Activated CD8-positive, alpha-beta T cell treated with anti-CD3 and anti-CD28 coated beads, Interleukin-2, amount 10 ng/mL, durations not matched to agents 7 days and 5 days (primary cell): ENCODE data around the gene BIN2. TPM values are rescaled to one million over a fixed set of nuclear protein-coding genes. Genes with fewer than 3 reads are reported as not detected.

ENCODE experiments used
- ATAC-seq: fragments of 150-1000 bp; cut with Tn5 transposase; one replicate; pipeline ENCODE4 v1.10.0; 2021; ENCODE audit warnings: moderate library complexity
- CTCF ChIA-PET: fragments of 350-600 bp; sonication (Branson Sonifier 250); formaldehyde crosslinking; loops from one replicate; lab custom pipeline; 2021; ENCODE audit warnings: antibody characterized with exemption; lab: Charles Lee
- POLR2A ChIA-PET: fragments of 350-600 bp; sonication (Branson Sonifier 250); formaldehyde crosslinking; loops from one replicate; lab custom pipeline; 2021; ENCODE audit warnings: antibody characterized with exemption; lab: Charles Lee
- DNase-seq: peaks from one replicate; pipeline ENCODE4 v3.0.0-alpha.2; 2020
- H3K27ac Mint-ChIP-seq: one replicate; pipeline ENCODE4 v1.8.0; 2021; ENCODE audit warnings: mild to moderate bottlenecking, mixed read lengths
- H3K27me3 Mint-ChIP-seq: one replicate; pipeline ENCODE4 v1.8.0; 2021; ENCODE audit warnings: low read depth, mixed read lengths
- H3K36me3 Mint-ChIP-seq: one replicate; pipeline ENCODE4 v1.8.0; 2021; ENCODE audit warnings: low read depth, mixed read lengths
- H3K4me1 Mint-ChIP-seq: one replicate; pipeline ENCODE4 v1.8.0; 2021; ENCODE audit warnings: low read depth, mixed read lengths
- H3K4me3 Mint-ChIP-seq: one replicate; pipeline ENCODE4 v1.8.0; 2021; ENCODE audit warnings: mild to moderate bottlenecking, mixed read lengths
- H3K9me3 Mint-ChIP-seq: one replicate; pipeline ENCODE4 v1.8.0; 2022; ENCODE audit warnings: mixed read lengths; ENCODE audit not compliant: insufficient read depth
- total RNA-seq, 2 experiments: library from RNA; stranded (reverse); gene quantifications; one replicate each; pipeline ENCODE4 v1.2.3, GENCODE V29; 2021

The BIN2 gene
- total RNA-seq: 100 to 1,000 TPM; 158 to 161 TPM

DNA sequence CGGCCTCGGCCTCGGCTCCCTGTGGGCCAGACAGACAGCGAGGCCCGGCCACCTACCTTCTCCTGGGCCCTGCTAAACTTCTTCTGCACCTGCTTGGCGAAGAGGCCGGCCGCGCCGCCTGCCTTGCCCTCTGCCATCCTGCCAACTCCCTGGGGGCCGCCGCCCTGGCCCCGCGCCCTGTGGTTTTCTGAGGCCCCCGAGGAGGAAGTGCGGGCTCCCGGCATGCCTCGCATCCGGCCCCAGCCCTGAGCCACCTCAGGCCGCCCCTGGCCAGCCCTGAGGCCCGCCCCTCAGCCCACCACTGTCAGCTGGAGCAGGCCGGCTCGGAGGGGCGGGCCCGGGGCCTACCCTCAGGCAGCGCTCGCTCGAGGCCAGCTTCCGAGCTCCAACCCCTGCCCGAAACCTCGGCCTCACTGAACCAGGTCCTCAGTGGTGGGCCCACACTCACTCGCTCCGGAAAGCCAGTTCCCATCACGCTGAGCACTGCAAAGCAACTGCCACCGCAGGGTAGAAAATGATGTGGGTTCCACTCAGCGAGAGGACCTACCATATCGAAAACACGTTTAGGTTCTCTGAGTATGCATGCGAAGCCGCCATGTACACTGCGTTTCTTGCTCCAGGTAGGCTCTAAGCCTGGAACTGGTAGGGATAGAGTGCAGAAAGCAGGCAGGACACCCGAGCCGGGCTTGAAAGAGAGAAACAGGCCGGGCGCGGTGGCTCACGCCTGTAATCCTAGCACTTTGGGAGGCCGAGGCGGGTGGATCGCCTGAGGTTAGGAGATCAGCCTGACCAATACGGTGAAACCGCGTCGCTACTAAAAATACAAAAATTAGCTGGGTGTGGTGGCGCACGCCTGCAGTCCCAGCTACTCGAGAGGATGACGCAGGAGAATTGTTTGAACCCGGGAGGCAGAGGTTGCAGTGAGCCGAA lies at the start of gene BIN2:
BIN2 (minus strand) TSS at position 209 of the 930 bp plus-strand sequence; CDS start at position 137, 72 bp downstream.
- ATAC-seq: peak; percentile 73
- peak; percentile 88 for DNase-seq
- peaks cover 39% of the 10 kb centered on the region for H3K36me3 Mint-ChIP-seq
- H3K4me1 Mint-ChIP-seq: peaks cover 82% of the 10 kb centered on the region
- peak within 1 kb of the TSS; percentile 99 for H3K4me3 Mint-ChIP-seq
- no peaks in the 10 kb centered on the region for H3K9me3 Mint-ChIP-seq
- H3K27ac Mint-ChIP-seq: peak within 1 kb of the TSS; percentile 100
- no peaks in the 10 kb centered on the region for H3K27me3 Mint-ChIP-seq
- ChIA-PET POLR2A (interaction anchor here (0.6 to 1.9 kb wide), 13 partner anchors 8 to 581 kb away, joined by 3 to 8 read pairs (median 3); partner anchors contain the start of genes DAZAP2 and GALNT6), CTCF (interaction anchor here (1.0 to 8.3 kb wide), 4 partner anchors 16 to 277 kb away, joined by 3 to 86 read pairs (median 17); partner anchors contain the start of gene POU6F1)

GRCh38 chr12:51373187-51373586 lies 49.2 kb upstream of the BIN2 start:
- POLR2A ChIA-PET: interaction anchor here (0.7 kb wide), 1 partner anchor 14 kb away, joined by 3 read pairs; no protein-coding TSS in a partner anchor
- H3K9me3 Mint-ChIP-seq: no peaks in the 10 kb centered on the region

GRCh38 chr12:51372021-51372420 lies 48.0 kb upstream of the BIN2 start:
- H3K4me3 Mint-ChIP-seq: no peak overlapping the region
- no peak overlapping the region for H3K27ac Mint-ChIP-seq
- POLR2A ChIA-PET: interaction anchor here (0.7 kb wide), 2 partner anchors 8 to 353 kb away, joined by 3 read pairs; no protein-coding TSS in a partner anchor
- ATAC-seq: no peak
- H3K36me3 Mint-ChIP-seq: peaks cover 78% of the 10 kb centered on the region
- no peaks in the 10 kb centered on the region for H3K27me3 Mint-ChIP-seq
- CTCF ChIA-PET: interaction anchor here (1.2 to 1.7 kb wide), 3 partner anchors 18 to 49 kb away, joined by 3 to 12 read pairs (median 8); no protein-coding TSS in a partner anchor
- no peaks in the 10 kb centered on the region for H3K9me3 Mint-ChIP-seq
- DNase-seq: no peak
- H3K4me1 Mint-ChIP-seq: peaks cover 67% of the 10 kb centered on the region

More at GRCh38 chr12:51373187-51373586, 49.2 kb upstream of the BIN2 start:
- Mint-ChIP-seq H3K36me3 (peaks cover 80% of the 10 kb centered on the region), H3K27me3 (no peaks in the 10 kb centered on the region), H3K27ac (peak overlapping the region; percentile 14), H3K4me3 (no peak overlapping the region), H3K4me1 (peaks cover 58% of the 10 kb centered on the region)
- no peak for DNase-seq
- CTCF ChIA-PET: interaction anchor here (0.8 to 2.0 kb wide), 4 partner anchors 10 to 120 kb away, joined by 3 to 8 read pairs (median 4); no protein-coding TSS in a partner anchor
- no peak for ATAC-seq

- H3K36me3 Mint-ChIP-seq: peaks cover 75% of the 10 kb centered on the region
These were observed 47.5 kb upstream of the BIN2 start for GRCh38 chr12:51371295-51371953.

GRCh38 chr12:51370667-51371066 lies 46.7 kb upstream of the BIN2 start:
- ChIA-PET CTCF (interaction anchor here (1.2 kb wide), 1 partner anchor 25 kb away, joined by 3 read pairs; no protein-coding TSS in a partner anchor), POLR2A (no interaction called here)
- H3K36me3 Mint-ChIP-seq: peaks cover 82% of the 10 kb centered on the region
- no peaks in the 10 kb centered on the region for H3K9me3 Mint-ChIP-seq
- DNase-seq (no peak), ATAC-seq (no peak)
- no peak overlapping the region for H3K27ac Mint-ChIP-seq
- H3K4me3 Mint-ChIP-seq: no peak overlapping the region
- peaks cover 67% of the 10 kb centered on the region for H3K4me1 Mint-ChIP-seq
- H3K27me3 Mint-ChIP-seq: no peaks in the 10 kb centered on the region

More at GRCh38 chr12:51371295-51371953, 47.5 kb upstream of the BIN2 start:
- CTCF ChIA-PET: interaction anchor here (1.2 to 1.7 kb wide), 3 partner anchors 18 to 50 kb away, joined by 3 to 12 read pairs (median 8); no protein-coding TSS in a partner anchor
- Mint-ChIP-seq H3K9me3 (no peaks in the 10 kb centered on the region), H3K4me1 (peaks cover 67% of the 10 kb centered on the region), H3K4me3 (no peak overlapping the region), H3K27ac (peak overlapping the region; percentile 43), H3K27me3 (no peaks in the 10 kb centered on the region)
- POLR2A ChIA-PET: interaction anchor here (0.7 kb wide), 1 partner anchor 9 kb away, joined by 3 read pairs; no protein-coding TSS in a partner anchor
- DNase-seq (no peak), ATAC-seq (no peak)

DNA sequence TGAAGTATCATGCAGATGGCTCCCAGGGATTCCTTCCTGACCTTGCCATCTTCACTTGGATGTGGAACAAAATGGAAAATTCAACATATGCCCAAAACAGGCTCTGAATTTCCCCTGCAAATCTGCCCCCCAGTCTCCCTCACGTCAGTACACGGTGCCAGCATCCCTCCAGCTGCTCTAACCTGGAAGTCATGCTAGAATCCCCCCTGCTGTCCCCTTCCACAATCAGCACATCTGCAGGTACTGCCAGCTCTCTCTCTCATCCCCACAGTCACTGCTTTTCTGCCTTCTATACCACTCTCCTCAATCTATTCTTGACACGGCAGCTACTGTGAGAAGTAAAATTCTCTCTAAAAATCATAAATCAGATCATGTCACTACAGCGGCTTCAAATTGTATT lies 45.6 kb upstream of the BIN2 start:
- DNase-seq (no peak), ATAC-seq (no peak)
- H3K27me3 Mint-ChIP-seq: no peaks in the 10 kb centered on the region
- no peaks in the 10 kb centered on the region for H3K9me3 Mint-ChIP-seq
- peaks cover 76% of the 10 kb centered on the region for H3K36me3 Mint-ChIP-seq
- H3K27ac Mint-ChIP-seq: peak overlapping the region; percentile 94
- CTCF ChIA-PET: interaction anchor here (0.8 to 2.2 kb wide), 11 partner anchors 8 to 601 kb away, joined by 3 to 9 read pairs (median 6); partner anchors contain the start of gene GALNT6
- POLR2A ChIA-PET: interaction anchor here (0.6 to 1.5 kb wide), 3 partner anchors 22 to 39 kb away, joined by 3 to 5 read pairs (median 3); no protein-coding TSS in a partner anchor
- peaks cover 62% of the 10 kb centered on the region for H3K4me1 Mint-ChIP-seq
- H3K4me3 Mint-ChIP-seq: peak overlapping the region; percentile 71

- POLR2A ChIA-PET: interaction anchor here (0.6 to 1.5 kb wide), 5 partner anchors 22 to 38 kb away, joined by 3 to 5 read pairs (median 4); partner anchors contain the start of gene GALNT6
- Mint-ChIP-seq H3K27me3 (no peaks in the 10 kb centered on the region), H3K4me1 (peaks cover 57% of the 10 kb centered on the region), H3K9me3 (no peaks in the 10 kb centered on the region), H3K27ac (peak overlapping the region; percentile 94), H3K4me3 (peak overlapping the region; percentile 71), H3K36me3 (peaks cover 73% of the 10 kb centered on the region)
- ATAC-seq (peak; percentile 98), DNase-seq (peak; percentile 95)
- CTCF ChIA-PET: interaction anchor here (0.7 to 2.2 kb wide), 12 partner anchors 9 to 602 kb away, joined by 3 to 9 read pairs (median 6); partner anchors contain the start of gene GALNT6
These were observed 44.9 kb upstream of the BIN2 start for GRCh38 chr12:51368640-51369517.

DNA sequence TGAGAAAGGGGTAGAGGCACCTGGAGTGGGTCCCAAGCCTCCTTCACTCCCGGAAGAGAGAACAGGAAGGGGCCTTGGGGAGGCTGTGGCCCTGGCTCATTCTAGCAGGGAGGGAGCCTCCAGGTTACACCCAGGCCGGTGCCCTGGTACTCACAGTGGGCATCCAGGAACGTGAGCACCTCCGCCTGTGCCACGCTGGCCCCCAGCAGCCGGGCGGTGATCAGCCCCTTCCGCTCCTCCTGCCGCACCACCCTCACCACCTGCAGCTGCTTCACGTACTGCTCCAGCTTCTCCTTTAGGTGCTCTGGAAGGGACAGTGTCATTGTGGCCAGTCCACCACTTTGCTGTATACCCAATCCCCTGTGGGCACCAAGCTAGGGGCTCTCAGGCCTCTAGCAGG lies 41.3 kb upstream of the BIN2 start:
- Mint-ChIP-seq H3K4me1 (peaks cover 33% of the 10 kb centered on the region), H3K36me3 (peaks cover 64% of the 10 kb centered on the region), H3K4me3 (no peak overlapping the region), H3K27ac (peak overlapping the region; percentile 39), H3K27me3 (no peaks in the 10 kb centered on the region), H3K9me3 (no peaks in the 10 kb centered on the region)
- ATAC-seq (no peak), DNase-seq (no peak)
- CTCF ChIA-PET: interaction anchor here (1.0 kb wide), 1 partner anchor 24 kb away, joined by 3 read pairs; no protein-coding TSS in a partner anchor
- POLR2A ChIA-PET: no interaction called here

GRCh38 chr12:51364001-51364400 lies 40.0 kb upstream of the BIN2 start:
- no peaks in the 10 kb centered on the region for H3K27me3 Mint-ChIP-seq
- no peak overlapping the region for H3K27ac Mint-ChIP-seq
- H3K4me1 Mint-ChIP-seq: peaks cover 21% of the 10 kb centered on the region
- H3K9me3 Mint-ChIP-seq: no peaks in the 10 kb centered on the region
- ChIA-PET CTCF (no interaction called here), POLR2A (interaction anchor here (1.2 kb wide), 1 partner anchor 27 kb away, joined by 4 read pairs; the partner anchor contains the start of gene GALNT6)
- H3K36me3 Mint-ChIP-seq: peaks cover 62% of the 10 kb centered on the region
- ATAC-seq: no peak
- no peak for DNase-seq
- H3K4me3 Mint-ChIP-seq: no peak overlapping the region

DNA sequence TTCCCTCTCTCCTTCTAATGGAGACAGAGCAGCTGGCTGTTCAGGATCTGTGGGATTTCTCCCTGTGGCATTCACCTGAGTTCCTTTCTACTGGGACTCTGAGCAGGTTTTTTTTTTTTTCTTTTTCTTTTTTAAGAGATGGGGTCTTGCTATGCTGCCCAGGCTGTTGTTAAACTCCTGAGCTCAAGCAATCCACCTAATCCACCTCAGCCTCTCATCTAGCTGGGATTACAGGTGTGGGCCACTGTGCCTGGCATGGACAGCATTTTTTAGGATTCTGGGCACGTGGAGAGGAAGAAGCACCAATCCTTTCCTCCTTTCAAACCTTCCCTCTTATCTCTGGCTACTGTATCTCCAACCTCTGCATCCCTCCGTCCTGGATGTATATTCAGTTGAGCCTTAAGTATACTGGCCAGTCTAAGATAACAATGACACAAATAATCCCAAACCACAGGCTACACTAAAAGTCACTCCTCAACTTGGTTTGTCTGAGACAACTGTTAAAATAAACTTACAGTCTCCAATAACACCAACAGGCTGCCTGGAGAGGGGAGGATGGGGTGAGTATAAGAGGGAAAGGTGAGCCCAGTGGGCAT lies 38.9 kb upstream of the BIN2 start:
- H3K36me3 Mint-ChIP-seq: peaks cover 62% of the 10 kb centered on the region
- H3K4me1 Mint-ChIP-seq: peaks cover 9% of the 10 kb centered on the region
- ChIA-PET CTCF (no interaction called here), POLR2A (no interaction called here)
- H3K27me3 Mint-ChIP-seq: no peaks in the 10 kb centered on the region
- DNase-seq (no peak), ATAC-seq (no peak)
- no peak overlapping the region for H3K27ac Mint-ChIP-seq
- no peaks in the 10 kb centered on the region for H3K9me3 Mint-ChIP-seq
- H3K4me3 Mint-ChIP-seq: no peak overlapping the region
